ENCODE measurements around the gene PTPN5. TPM values are rescaled to one million over a fixed set of nuclear protein-coding genes. Genes with fewer than 3 reads are reported as not detected.
"Not testable (repeated sequence)": the region's sequence is repeated elsewhere in the genome, so short reads cannot be mapped to it uniquely, and the experiment has no call there.

PTPN5 gene
- total RNA-seq, 3 donors from 2014 or later: 0.59 to 2.2 (median 1.3) TPM

DNA sequence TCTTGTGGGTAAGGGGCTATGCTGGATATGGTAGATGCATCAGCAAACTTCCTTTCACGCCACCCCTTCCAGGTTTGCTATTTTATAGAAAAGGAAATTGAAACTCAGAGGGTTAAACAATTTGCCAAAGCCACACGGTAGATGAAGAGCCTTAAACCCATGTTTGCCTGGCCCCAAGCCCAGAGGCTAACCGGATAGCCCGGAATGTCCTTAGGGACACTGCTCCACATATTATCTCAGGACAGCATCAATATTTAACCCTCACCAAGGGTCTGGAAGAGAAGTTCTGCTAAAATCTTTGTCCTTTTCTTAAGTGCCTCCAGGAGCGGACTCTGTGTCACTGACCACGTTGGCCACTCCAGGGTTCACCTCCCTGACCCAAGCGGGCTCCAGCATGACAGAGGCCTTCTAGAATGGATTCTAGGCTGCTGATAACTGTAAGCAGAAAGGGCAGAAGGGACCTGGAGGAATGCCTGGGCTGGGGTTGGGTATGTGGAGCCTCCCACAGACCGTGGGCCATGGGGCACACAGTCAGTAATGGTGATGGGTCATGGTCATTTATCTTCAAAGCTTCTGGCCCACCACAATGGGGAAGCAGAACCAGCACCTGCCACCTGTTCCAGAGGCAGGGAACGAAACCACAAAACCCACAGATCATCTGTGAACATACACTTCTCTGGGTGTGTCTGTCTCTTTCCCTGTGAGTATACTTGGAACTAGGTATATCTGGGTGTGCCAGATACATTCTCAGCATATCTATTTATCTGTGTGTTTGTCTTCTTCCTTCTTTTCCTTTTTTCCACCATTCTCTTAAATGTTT lies 98.4 kb downstream of the PTPN5 start:
- TF ChIP-seq POLR2A (IDR thresholded peaks at IDR 0.05) (no peak), POLR2AphosphoS5 (IDR thresholded peaks at IDR 0.05) (no peak)
- TF ChIP-seq, protein P1, sequence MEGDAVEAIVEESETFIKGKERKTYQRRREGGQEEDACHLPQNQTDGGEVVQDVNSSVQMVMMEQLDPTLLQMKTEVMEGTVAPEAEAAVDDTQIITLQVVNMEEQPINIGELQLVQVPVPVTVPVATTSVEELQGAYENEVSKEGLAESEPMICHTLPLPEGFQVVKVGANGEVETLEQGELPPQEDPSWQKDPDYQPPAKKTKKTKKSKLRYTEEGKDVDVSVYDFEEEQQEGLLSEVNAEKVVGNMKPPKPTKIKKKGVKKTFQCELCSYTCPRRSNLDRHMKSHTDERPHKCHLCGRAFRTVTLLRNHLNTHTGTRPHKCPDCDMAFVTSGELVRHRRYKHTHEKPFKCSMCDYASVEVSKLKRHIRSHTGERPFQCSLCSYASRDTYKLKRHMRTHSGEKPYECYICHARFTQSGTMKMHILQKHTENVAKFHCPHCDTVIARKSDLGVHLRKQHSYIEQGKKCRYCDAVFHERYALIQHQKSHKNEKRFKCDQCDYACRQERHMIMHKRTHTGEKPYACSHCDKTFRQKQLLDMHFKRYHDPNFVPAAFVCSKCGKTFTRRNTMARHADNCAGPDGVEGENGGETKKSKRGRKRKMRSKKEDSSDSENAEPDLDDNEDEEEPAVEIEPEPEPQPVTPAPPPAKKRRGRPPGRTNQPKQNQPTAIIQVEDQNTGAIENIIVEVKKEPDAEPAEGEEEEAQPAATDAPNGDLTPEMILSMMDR (IDR thresholded peaks at IDR 0.05): no peak

DNA sequence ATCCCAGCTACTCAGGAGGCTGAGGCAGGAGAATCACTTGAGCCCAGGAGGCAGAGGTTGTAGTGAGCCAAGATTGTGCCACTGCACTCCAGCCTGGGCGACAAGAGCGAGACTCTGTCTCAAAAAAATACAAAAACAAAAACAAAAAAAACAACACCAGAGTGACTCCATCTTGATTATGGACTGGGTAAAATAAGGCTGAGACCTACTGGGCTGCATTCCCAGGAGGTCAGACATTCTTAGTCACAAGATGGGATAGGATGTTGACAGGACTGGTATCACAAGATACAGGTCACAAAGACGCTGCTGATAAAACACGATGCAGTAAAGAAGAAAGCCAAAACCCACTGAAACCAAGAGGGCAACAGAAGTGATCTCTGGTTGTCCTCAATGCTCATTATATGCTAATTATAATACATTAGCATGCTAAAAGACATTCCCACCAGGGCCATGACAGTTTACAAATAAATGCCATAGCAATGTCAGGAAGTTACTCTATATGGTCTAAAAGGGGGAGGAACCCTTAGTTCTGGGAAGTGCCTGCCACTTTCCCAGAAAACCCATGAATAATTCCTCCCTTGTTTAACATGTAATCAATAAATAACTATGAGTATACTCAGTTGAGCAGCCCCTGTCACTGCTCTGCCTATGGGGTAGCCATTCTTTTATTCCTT lies 100.0 kb downstream of the PTPN5 start:
- H3K36me3 ChIP-seq; H3K4me1 ChIP-seq; H3K4me3 ChIP-seq; intact Hi-C loops (cut with DNase I; ENCODE audit: low total_unique reads); H3K9me3 ChIP-seq; DNase-seq (ENCODE audit: low spot score in 2 of 2); H3K27me3 ChIP-seq; H3K27ac ChIP-seq: not testable (repeated sequence)

More for the DNA sequence above, 98.4 kb downstream of the PTPN5 start:
- H3K27ac ChIP-seq: peak overlapping the region in 1 of 2 donors; percentile 23
- no peaks in the 10 kb centered on the region for H3K27me3 ChIP-seq
- H3K4me3 ChIP-seq: no peak overlapping the region
- intact Hi-C loops (cut with DNase I; ENCODE audit: low total_unique reads): no loop called here
- H3K36me3 ChIP-seq: no peaks in the 10 kb centered on the region
- no peaks in the 10 kb centered on the region for H3K9me3 ChIP-seq
- DNase-seq (ENCODE audit: low spot score in 2 of 2): peak in 1 of 2 donors; percentile 41
- H3K4me1 ChIP-seq: no peaks in the 10 kb centered on the region

DNA sequence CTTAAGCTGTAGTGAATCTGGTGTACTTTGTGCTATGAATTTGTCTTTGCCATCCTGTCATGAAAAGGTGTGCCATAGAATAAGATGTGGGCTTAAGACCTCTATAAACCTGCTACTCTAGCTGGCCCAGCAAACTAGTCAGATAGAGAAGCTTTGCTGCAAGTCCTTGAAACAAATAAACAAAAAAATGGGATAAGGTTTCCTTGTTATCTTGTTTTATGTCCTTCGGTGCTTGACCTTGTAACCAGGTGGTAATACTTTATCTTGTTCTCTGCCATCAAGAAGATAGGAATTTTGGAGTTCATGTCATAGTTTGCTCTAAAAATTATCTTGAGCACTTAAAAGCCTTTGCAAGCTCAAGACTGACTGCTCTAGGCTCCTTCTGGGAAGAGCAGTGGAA lies 107.3 kb downstream of the PTPN5 start:
- Histone ChIP-seq H3K4me3 (no peak overlapping the region), H3K4me1 (no peaks in the 10 kb centered on the region), H3K27ac (no peak overlapping the region), H3K9me3 (no peaks in the 10 kb centered on the region), H3K36me3 (no peaks in the 10 kb centered on the region), H3K27me3 (no peaks in the 10 kb centered on the region)
- intact Hi-C loops (cut with DNase I; ENCODE audit: low total_unique reads): no loop called here
- no peak for DNase-seq (ENCODE audit: low spot score in 2 of 2)
- TF ChIP-seq, protein P1 (IDR thresholded peaks at IDR 0.05): no peak
- TF ChIP-seq POLR2A (IDR thresholded peaks at IDR 0.05) (no peak), POLR2AphosphoS5 (IDR thresholded peaks at IDR 0.05) (no peak)

DNA sequence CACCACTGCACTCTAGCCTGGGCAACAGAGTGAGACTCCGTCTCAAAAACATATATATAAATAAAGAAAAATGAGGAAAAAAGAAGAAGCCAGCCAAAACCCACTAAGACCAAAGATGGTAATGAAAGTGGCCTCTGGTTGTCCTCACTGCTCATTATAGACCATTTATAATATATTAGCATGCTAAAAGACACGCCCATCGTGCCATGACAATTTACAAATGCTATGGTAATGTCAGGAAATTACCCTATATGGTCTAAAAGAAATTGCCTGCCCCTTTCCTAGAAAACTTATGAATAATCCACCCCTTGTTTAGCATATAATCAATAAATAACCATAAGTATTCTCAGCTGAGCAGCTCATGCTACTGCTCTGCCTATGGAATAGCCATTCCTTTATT lies 109.1 kb downstream of the PTPN5 start:
- intact Hi-C loops (cut with DNase I; ENCODE audit: low total_unique reads): no loop called here
- Histone ChIP-seq H3K9me3 (no peaks in the 10 kb centered on the region), H3K4me3 (no peak overlapping the region), H3K4me1 (no peaks in the 10 kb centered on the region), H3K27me3 (no peaks in the 10 kb centered on the region), H3K27ac (no peak overlapping the region), H3K36me3 (no peaks in the 10 kb centered on the region)
- TF ChIP-seq, protein P1 (IDR thresholded peaks at IDR 0.05): no peak
- TF ChIP-seq POLR2A (IDR thresholded peaks at IDR 0.05) (no peak), POLR2AphosphoS5 (IDR thresholded peaks at IDR 0.05) (no peak)
- DNase-seq (ENCODE audit: low spot score in 2 of 2): no peak

DNA sequence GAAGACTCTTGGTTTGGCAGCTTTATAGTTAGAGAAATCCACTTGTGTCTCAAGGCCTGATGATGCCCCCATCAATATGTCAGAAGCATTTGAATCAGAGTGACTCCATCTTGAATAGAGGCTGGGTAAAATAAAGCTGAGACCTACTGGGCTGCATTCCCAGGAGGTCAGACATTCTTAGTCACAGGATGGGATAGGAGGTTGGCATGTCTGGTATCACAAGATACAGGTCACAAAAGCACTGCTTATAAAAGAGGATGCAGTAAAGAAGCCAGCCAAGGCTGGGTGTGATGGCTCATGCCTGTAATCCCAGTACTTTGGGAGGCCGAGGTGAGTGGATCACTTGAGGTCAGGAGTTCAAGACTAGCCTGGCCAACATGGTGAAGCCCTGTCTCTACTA lies 109.6 kb downstream of the PTPN5 start:
- DNase-seq (ENCODE audit: low spot score in 2 of 2); H3K4me3 ChIP-seq; H3K4me1 ChIP-seq; H3K27ac ChIP-seq; H3K9me3 ChIP-seq; H3K36me3 ChIP-seq; intact Hi-C loops (cut with DNase I; ENCODE audit: low total_unique reads); H3K27me3 ChIP-seq: not testable (repeated sequence)

Other genes starting within 250 kb of the PTPN5 start
- 10 to 100 TPM; 28.5 to 54.4 (median 28.8) TPM for gene UEVLD, start 203.1 kb downstream of the PTPN5 start, total RNA-seq
- gene MISFA, start 192.0 kb downstream of the PTPN5 start, total RNA-seq: 1 to 10 TPM in 2 of 3 donors, not detected in 1; 2.6 TPM
- gene SPTY2D1, start 157.5 kb downstream of the PTPN5 start, total RNA-seq: 10 to 100 TPM; 19.5 to 30.6 (median 27.5) TPM
- gene TMEM86A, start 93.0 kb downstream of the PTPN5 start, total RNA-seq: 10 to 100 TPM in 2 of 3 donors, 1 to 10 TPM in 1; 9.9 to 16.7 (median 12.7) TPM
- under 1 TPM in 2 of 3 donors, not detected in 1; 0.44 to 0.66 TPM for gene IGSF22, start 65.6 kb downstream of the PTPN5 start, total RNA-seq
- gene MRGPRX1, start 147.6 kb upstream of the PTPN5 start, total RNA-seq: not detected

All from breast epithelium (tissue), 4 donors.